ENCODE measurements around the gene DCP1B. TPM values are rescaled to one million over a fixed set of nuclear protein-coding genes. Genes with fewer than 3 reads are reported as not detected.
A peak's percentile ranks its signal among the peaks of the same experiment; 100 is the strongest.

DCP1B gene
- total and polyA plus RNA-seq, 2 of the 4 experiments (the other 2 are of a cell fraction): 13.3 to 19.7 TPM

DNA sequence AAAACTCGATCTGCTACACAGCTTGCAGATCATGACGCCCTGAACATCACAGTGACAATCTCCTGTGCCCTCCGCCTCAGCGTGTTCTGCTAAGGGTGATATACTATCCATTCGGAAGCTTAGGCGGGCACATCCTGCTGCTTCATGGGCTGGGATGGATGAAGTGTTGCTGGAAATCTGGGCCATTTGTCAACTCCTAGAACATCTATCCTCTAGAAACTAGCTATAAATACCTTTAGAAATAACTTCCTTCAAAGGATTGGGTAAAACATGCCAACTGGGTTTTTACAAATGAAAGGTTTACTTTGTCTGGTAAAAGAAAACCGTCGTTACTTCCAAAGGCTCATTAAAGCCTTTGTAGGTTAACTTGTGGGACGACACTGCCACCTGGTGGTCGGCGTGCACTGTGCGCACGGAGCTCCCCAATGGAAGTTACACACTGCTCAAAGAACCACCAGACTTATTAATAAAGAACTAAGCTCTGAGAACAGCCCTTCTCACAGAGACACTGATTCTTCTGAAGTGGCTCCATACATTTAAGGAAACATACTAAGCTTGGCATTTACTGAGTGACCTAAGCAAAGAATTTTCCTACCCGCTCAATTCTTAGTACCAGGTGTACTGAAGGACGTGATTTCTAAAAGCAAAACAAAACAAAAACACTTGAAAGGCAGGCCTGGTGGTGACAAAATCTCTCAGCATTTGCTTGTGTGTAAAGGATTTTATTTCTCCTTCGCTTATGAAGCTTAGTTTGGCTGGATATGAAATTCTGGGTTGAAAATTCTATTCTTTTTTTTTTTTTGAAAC is 64.3 kb downstream of the DCP1B start:
- POLR2A ChIA-PET (ENCODE audit: unreplicated experiment): no interaction called here
- peaks cover 2% of the 10 kb centered on the region; the same call in 1 of the 2 replicates for H3K9me1 ChIP-seq (ENCODE audit: insufficient read depth, low read length)
- intact Hi-C loops (cut with micrococcal nuclease): loop anchor here (1.0 to 10.0 kb wide), 4 partner anchors 140 to 345 kb away; no protein-coding TSS in a partner anchor
- no peaks in the 10 kb centered on the region for H3K9me3 ChIP-seq (ENCODE audit: control insufficient read depth, insufficient read depth, low read length)
- H3K9ac ChIP-seq (ENCODE audit: low read depth, low read length): peak overlapping the region; percentile 52
- peak overlapping the region; percentile 69 for H2AFZ ChIP-seq (replicated peaks; ENCODE audit: low read length, poor library complexity)
- 0 out of 2 replicates have a peak overlapping the region, but pooled peaks have one; percentile 16 for H3K14ac ChIP-seq (replicated peaks; ENCODE audit: low read depth, low read length)
- no peak overlapping the region for H2BK20ac ChIP-seq (ENCODE audit: low read depth, low read length)
- in situ Hi-C loops (cut with MboI; ENCODE audit: low sequenced_read_pairs): loop anchor here (5.0 kb wide), 2 partner anchors 148 to 293 kb away; no protein-coding TSS in a partner anchor
- H4K91ac ChIP-seq (ENCODE audit: insufficient read depth, low read depth, low read length): peak overlapping the region; percentile 39; the same call in 1 of the 2 replicates
- no peaks in the 10 kb centered on the region for H3K27me3 ChIP-seq (ENCODE audit: control insufficient read depth, insufficient read depth, low read length)
- no TSS peak for BruUV-seq (replicated peaks)
- peaks cover 12% of the 10 kb centered on the region for H3K4me1 ChIP-seq (ENCODE audit: control insufficient read depth, insufficient read depth, low read length)
- peak overlapping the region; percentile 10; the same call in 1 of the 2 replicates for H3K4ac ChIP-seq (ENCODE audit: low read depth, low read length)
- peak; percentile 78 for DNase-seq
- H3K18ac ChIP-seq (ENCODE audit: low read depth, low read length): no peak overlapping the region
- H4K5ac ChIP-seq (ENCODE audit: low read depth, low read length): peak overlapping the region; percentile 62
- H3K79me1 ChIP-seq (ENCODE audit: low read depth in 1 of 2, low read length in 2 of 2): peaks cover 0 to 3% of the 10 kb centered on the region in 2 experiments; a peak in 1 of 4 replicates
- H2BK5ac ChIP-seq (ENCODE audit: low read depth, low read length, poor library complexity, severe bottlenecking): no peak overlapping the region
- no peak overlapping the region for H2BK15ac ChIP-seq (ENCODE audit: low read depth, low read length)
- no peak overlapping the region for H3K27ac ChIP-seq (ENCODE audit: insufficient read depth, low read length)
- H2BK120ac ChIP-seq (ENCODE audit: low read depth, low read length): 0 out of 2 replicates have a peak overlapping the region, but pooled peaks have one; percentile 22
- CTCF ChIA-PET: interaction anchor here (0.6 to 1.7 kb wide), 20 partner anchors 9 to 643 kb away, joined by 3 to 16 read pairs (median 4); no protein-coding TSS in a partner anchor
- peak overlapping the region in 1 of 2 experiments; percentile 28; a peak in 1 of 4 replicates for H4K8ac ChIP-seq (ENCODE audit: low read depth in 2 of 2, low read length in 2 of 2)
- peak; percentile 83 for ATAC-seq (ENCODE audit: low read depth)
- no peak overlapping the region for H3K23ac ChIP-seq (ENCODE audit: low read depth, low read length)
- H2AK5ac ChIP-seq (ENCODE audit: low read depth, low read length): peak overlapping the region; percentile 87; the same call in 1 of the 2 replicates
- H3K4me3 ChIP-seq (ENCODE audit: insufficient read depth, low read depth, low read length): no peak overlapping the region
- TF ChIP-seq, protein P1, sequence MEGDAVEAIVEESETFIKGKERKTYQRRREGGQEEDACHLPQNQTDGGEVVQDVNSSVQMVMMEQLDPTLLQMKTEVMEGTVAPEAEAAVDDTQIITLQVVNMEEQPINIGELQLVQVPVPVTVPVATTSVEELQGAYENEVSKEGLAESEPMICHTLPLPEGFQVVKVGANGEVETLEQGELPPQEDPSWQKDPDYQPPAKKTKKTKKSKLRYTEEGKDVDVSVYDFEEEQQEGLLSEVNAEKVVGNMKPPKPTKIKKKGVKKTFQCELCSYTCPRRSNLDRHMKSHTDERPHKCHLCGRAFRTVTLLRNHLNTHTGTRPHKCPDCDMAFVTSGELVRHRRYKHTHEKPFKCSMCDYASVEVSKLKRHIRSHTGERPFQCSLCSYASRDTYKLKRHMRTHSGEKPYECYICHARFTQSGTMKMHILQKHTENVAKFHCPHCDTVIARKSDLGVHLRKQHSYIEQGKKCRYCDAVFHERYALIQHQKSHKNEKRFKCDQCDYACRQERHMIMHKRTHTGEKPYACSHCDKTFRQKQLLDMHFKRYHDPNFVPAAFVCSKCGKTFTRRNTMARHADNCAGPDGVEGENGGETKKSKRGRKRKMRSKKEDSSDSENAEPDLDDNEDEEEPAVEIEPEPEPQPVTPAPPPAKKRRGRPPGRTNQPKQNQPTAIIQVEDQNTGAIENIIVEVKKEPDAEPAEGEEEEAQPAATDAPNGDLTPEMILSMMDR (conservative IDR thresholded peaks at IDR 0.05; ENCODE audit: low read depth, low read length): peak; percentile 97
- no peak for TF ChIP-seq FOS (IDR thresholded peaks at IDR 0.05; ENCODE audit: low read depth, low read length)
- peak; percentile 93 for TF ChIP-seq RAD21 (IDR thresholded peaks at IDR 0.05; ENCODE audit: low read length)
- TF ChIP-seq MAFK (IDR thresholded peaks at IDR 0.05; ENCODE audit: low read depth, low read length): no peak
- TF ChIP-seq SMC3 (IDR thresholded peaks at IDR 0.05; ENCODE audit: low read depth, low read length): peak; percentile 96
- WGBS, 2 experiments (ENCODE audit: extremely low coverage in 2 of 2, insufficient read length in 1 of 2): 0% methylated on average over 1 of the region's 16 CpGs; no CpG with 5 or more reads in 1 of the 2 experiments
- peaks cover 12% of the 10 kb centered on the region for H3K36me3 ChIP-seq (ENCODE audit: control insufficient read depth, insufficient read depth, low read length)
- peaks cover 2% of the 10 kb centered on the region; the same call in 1 of the 2 replicates for H4K20me1 ChIP-seq (ENCODE audit: insufficient read depth, low read length)
- dilution Hi-C loops (cut with HindIII; ENCODE audit: low sequenced_read_pairs, unreplicated experiment): no loop called here
- H2AK9ac ChIP-seq (replicated peaks; ENCODE audit: low read depth, low read length, poor library complexity): peak overlapping the region; percentile 39
- no peak overlapping the region for H3K4me2 ChIP-seq (ENCODE audit: low read depth, low read length)
- H3K56ac ChIP-seq (ENCODE audit: extremely low read depth, insufficient read depth, low read length): peak overlapping the region; percentile 7; the same call in 1 of the 2 replicates
